GM18909 (cell line): ENCODE results near the gene RNF121.
"Not testable (repeated sequence)": the region's sequence is repeated elsewhere in the genome, so short reads cannot be mapped to it uniquely, and the experiment has no call there.

Source experiments
- ATAC-seq: cut with Tn5 transposase; IDR thresholded peaks from one replicate; pipeline ENCODE4 v1.9.1; 2021; ENCODE audit warnings: mild to moderate bottlenecking; ENCODE audit not compliant: unreplicated experiment, poor library complexity

RNF121 gene

DNA sequence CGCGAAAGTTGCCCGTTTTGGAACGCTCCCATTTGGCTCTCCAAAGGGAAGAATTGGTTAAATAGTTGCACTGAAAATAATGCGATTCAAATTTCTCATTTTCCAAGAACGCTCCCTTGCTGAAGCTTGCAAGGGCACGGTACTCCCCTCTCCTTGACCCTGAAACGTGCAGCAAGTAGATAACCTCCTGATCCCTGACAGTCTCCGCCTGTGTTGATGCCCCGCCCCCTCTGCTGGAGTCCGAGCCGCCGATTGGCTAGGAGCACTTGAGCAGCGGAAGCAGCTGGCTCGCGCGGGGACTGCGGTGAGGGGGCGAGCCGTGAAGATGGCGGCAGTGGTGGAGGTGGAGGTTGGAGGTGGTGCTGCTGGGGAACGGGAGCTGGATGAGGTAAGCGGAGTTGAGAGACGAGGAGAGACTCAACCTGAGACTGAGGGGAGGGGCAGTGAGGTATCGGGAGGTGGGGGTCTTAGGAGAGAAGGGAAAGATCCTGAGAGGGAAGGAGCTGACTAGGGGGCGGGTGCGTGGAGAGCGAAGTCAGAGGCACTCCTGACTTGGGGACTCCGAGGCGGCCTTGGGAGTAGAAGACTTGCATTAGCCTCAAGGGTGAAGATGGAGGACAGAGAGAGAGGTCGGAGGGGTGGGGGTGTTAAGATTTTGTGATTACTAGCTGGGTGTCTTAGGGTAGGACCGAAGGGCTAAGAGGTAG lies at the start of gene RNF121:
Gene RNF121, plus strand, starts transcription at position 310 of the 707 bp plus-strand sequence. Its CDS starts 16 bp downstream, at position 326.
- ATAC-seq, result peak; percentile 84

DNA sequence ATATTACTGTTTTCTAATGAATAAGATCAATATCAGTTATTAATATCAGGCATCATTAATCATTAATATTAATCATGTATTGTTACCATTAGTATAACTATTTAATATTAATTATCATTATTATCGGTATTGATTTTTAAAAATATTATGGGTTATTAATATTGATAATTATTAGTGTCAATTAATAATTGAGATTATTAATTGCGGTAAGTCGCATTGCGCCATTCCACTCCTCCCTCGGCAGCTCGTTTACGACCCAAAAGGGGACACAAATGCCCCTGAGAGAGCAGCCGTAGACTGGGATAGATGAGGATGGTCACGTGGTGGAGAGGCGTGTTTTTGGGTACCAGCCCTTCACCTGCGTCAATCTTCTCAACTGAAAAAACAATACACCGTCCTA lies 43.0 kb upstream of the RNF121 start:
- not testable (repeated sequence) for ATAC-seq

- not testable (repeated sequence) for ATAC-seq
Observed at GRCh38 chr11:71888335-71889010, 40.4 kb upstream of the RNF121 start.

DNA sequence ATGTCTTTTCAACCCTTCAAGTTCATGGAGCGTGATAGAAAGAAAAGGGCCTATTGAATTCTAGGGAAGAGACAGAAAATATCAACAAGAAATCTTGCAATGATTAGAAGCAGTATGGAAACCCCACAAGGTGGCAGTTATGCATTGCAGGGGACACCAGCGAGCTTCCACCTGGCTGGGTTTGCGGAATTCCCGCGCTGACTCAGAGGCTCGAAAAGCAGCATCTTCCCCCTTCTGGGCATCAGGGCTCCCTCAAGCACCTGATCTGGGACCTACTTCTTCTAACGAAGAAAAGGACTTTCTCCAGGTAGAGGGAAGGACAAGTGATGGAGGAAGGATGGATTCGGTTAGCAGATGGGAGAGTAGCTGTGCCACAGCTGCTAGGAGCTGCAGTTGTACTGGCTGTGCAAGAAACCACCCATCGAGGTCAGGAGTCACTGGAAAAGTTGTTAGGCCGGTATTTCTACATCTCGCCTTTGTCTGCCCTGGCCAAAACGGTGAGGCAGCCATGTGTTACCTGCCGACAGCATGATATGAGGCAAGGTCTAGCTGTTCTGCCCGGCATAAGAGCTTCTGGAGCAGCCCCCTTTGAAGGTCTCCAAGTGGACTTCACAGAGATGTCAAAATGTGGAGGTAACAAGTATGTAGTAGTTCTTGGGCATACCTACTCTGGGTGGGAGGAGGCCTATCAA lies 39.5 kb upstream of the RNF121 start:
- ATAC-seq, result not testable (repeated sequence)

- ATAC-seq, result no peak
Observed at GRCh38 chr11:71895961-71896360, 32.9 kb upstream of the RNF121 start.

DNA sequence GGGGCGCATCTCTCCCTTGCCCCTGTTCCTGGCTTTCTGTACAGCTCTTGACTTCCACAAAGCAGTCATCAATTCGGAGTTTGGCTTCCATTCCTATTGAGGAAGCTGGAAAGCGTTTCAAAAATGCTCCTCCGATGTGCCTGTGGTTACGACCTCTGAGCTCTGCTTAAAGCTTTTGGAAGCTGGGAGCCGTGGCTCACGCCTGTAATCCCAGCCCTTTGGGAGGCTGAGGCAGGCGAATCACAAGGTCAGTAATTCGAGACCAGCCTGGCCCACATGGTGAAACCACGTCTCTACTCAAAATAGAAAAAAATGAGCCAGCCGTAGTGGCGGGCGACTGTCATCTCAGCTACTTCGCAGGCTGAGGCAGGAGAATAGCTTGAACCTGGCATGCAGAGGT lies 27.7 kb upstream of the RNF121 start:
- ATAC-seq, result not testable (repeated sequence)

- ATAC-seq, result no peak
Observed at GRCh38 chr11:71908218-71908617, 20.6 kb upstream of the RNF121 start.

DNA sequence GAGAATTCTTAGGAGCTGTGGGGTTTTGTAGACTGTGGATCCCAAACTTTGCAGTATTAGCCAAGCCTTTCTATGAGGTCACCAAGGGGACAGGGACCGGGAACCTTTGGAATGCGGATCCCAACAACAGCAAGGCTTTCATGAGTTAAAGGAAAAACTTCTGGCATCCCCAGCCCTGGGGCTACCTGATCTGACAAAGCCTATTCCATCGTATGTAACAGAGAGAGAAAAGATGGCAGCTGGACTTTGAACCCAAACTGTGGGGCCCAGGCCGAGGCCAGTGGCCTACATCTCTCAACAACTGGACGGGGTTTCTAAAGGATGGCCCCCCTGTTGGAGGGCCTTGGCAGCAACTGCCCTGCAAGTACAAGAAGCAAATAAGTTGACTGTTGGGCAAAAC lies 18.1 kb upstream of the RNF121 start:
- ATAC-seq, result not testable (repeated sequence)

GRCh38 chr11:71911321-71911985 lies 17.4 kb upstream of the RNF121 start:
- not testable (repeated sequence) for ATAC-seq

DNA sequence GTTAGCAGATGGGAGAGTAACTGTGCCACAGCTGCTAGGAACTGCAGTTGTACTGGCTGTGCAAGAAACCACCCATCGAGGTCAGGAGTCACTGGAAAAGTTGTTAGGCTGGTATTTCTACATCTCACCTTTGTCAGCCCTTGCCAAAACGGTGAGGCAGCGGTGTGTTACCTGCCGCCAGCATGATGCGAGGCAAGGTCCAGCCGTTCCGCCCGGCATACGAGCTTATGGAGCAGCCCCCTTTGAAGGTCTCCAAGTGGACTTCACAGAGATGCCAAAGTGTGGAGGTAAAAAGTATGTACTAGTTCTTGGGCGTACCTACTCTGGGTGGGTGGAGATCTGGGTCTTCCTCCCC lies 16.9 kb upstream of the RNF121 start:
- ATAC-seq, result not testable (repeated sequence)

GRCh38 chr11:71913756-71914526 lies 14.9 kb upstream of the RNF121 start:
- no peak for ATAC-seq

- no peak for ATAC-seq
Observed at GRCh38 chr11:71914617-71915189, 14.1 kb upstream of the RNF121 start.

DNA sequence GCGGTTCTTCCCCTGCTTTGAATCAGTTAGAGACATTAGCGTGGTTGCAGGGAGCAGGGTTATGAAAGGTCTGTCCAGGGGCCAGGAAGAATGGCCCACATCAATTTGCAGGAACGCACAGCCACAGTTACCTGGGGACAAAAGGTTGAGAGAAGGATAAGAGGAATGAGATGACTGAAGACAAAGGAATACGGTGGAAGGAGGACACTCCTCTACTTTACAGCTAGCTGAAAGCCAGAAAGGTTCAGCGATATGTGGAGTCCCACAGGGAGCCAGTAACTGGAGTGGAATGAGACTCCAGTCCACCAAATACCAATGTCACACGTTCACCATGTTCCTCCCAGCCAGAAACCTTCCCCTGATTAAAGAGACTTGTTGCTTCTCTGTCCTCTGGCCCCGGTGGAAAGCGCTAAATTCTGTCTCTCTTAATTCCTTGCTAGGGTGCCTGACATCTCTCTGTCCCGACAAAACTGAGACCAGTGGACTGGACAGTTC lies 11.2 kb upstream of the RNF121 start:
- no peak for ATAC-seq

DNA sequence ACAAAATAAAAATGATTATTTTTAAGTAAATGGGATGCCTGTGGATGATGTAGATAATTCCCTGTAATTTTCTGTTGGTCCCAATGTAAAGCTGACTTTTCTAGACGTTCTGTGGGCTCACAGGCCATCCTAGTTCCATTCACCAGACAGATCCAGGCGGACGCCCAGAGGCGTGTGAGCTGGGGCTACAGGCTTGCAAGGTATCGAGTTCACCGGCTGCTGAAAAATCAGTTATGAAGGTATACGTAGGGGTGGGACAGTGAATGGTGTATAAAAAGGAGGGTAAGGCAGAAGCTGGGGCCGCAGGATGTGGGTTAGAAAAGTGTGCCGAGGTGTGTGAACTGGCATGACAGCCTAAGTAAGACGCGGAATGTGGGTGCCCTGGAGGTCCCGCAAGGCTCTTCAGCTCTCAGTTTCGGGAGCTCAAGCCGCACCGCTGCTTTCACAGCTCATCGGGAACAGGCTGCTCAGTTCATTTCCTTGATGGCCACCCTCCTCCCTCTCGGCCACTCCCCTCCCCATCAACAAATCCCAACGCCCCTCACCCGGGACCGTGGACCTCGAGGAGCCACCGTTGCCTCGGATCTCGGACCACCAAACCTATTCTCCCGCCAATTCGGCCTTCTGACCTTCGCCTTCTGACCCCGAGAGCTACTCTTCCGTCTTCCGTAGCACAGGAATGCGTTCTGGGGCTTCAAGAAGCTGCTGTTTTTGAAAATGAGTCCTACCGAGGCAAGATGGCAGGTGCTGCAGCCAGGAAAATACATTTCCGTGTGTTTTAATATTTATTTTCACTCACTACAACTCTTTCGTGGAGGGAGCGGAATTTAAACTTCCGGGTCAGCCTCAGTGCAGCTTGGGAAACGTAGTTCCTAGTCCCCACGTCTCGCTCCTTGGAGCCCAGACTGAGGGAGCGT lies 768 bp upstream of the RNF121 start, which contains the start of gene XNDC1N:
Gene XNDC1N, minus strand, starts transcription at position 775 of the 917 bp plus-strand sequence. CDS start 5,241 bp downstream, outside the sequence.
- peak; percentile 76 for ATAC-seq

DNA sequence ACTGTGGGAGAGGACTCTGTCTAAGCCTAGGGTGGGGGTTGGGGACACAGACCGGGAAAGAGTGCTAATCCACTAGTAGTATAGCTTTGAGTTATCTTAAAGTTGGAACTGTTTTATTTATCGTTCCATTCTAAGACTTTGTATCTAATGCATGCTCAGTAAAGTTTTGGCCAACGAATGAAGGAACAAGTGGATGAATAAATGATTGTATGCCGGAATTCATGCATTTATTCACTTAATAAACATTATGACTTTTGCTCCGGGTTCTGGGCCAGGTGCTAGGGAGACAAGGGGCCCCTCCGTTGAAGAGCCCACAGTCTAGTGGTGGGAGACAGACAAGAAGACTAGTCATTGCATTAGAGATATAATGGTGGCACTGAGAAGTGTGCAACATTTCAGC lies 645 bp downstream of the RNF121 start:
- ATAC-seq, result no peak

DNA sequence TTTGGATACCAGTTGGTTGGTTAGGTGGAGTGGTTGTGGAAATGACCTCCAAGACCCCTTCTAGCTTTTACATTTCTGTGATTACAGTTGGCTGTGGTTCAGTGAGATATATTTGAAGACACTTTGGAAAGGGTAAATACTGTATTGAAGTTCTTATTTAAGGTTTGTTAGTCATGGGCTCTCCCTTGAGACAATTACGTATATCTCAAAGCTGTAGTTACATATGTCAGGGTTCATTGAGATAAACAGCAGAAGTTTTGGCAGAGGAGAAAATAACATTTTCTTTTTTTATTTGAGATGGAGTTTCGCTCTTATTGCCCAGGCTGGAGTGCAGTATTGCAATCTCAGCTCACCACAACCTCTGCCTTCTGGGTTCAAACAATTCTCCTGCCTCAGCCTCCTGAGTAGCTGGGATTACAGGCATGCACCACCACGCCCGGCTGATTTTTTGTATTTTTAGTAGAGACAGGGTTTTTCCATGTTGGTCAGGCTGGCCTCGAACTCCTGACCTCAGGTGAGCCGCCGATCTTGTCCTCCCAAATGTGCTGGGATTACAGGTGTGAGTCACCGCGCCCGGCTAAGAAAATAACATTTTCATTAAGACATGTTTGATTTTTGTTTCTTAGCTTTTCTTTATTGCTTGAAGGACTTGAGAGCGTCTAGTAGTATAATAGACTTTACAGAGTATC lies 1.9 kb downstream of the RNF121 start:
- no peak for ATAC-seq

GRCh38 chr11:71931245-71931602 lies 2.4 kb downstream of the RNF121 start:
- no peak for ATAC-seq
